IMR-90 (cell line): ENCODE results near the gene OR6P1. TPM values are rescaled to one million over a fixed set of nuclear protein-coding genes. Genes with fewer than 3 reads are reported as not detected.

Experiments used
- ATAC-seq: fragments of 200-7000 bp; cut with Tn5 transposase; 2 replicates; pipeline ENCODE4 v1.9.1; 2020; ENCODE audit warnings: low read depth, mild to moderate bottlenecking, moderate library complexity
- BruUV-seq: library from RNA; stranded (reverse); fragments of 400-500 nt; replicated peaks from 2 replicates; lab custom pipeline; 2021; lab: Mats Ljungman, UMichigan
- CTCF ChIA-PET: fragments of 300-600 bp; formaldehyde crosslinking; extraction: SDS; loops from one replicate; lab custom pipeline; 2021; ENCODE audit warnings: antibody characterized with exemption; lab: Yijun Ruan, JAX
- POLR2A ChIA-PET: fragments of 300-600 bp; sonication (Branson Sonifier 250); formaldehyde crosslinking; loops from one replicate; lab custom pipeline; 2022; ENCODE audit warnings: antibody characterized with exemption; ENCODE audit not compliant: unreplicated experiment; lab: Charles Lee
- DNase-seq: peaks from one replicate; pipeline ENCODE4 v3.0.0; 2013
- H2AFZ ChIP-seq: replicated peaks from 2 replicates; pipeline ENCODE3; 2013; ENCODE audit warnings: low read length, mild to moderate bottlenecking; ENCODE audit not compliant: poor library complexity
- H2AK5ac ChIP-seq: 2 replicates; pipeline ENCODE4 v1.6.1; 2013; ENCODE audit warnings: low read depth, low read length, inconsistent platforms
- H2AK9ac ChIP-seq: replicated peaks from 2 replicates; pipeline ENCODE3; 2013; ENCODE audit warnings: mild to moderate bottlenecking, low read depth, low read length, moderate library complexity; ENCODE audit not compliant: poor library complexity
- H2BK120ac ChIP-seq: 2 replicates; pipeline ENCODE4 v1.6.1; 2013; ENCODE audit warnings: low read depth, low read length, inconsistent platforms
- H2BK15ac ChIP-seq: 3 replicates; pipeline ENCODE4 v1.6.1; 2013; ENCODE audit warnings: low read depth, low read length, inconsistent platforms
- H2BK20ac ChIP-seq: 2 replicates; pipeline ENCODE4 v1.6.1; 2013; ENCODE audit warnings: low read depth, mild to moderate bottlenecking, inconsistent platforms, low read length, moderate library complexity
- H2BK5ac ChIP-seq: 2 replicates; pipeline ENCODE4 v1.6.1; 2013; ENCODE audit warnings: mild to moderate bottlenecking, low read depth, low read length, inconsistent platforms; ENCODE audit not compliant: poor library complexity, severe bottlenecking
- H3K14ac ChIP-seq: replicated peaks from 2 replicates; pipeline ENCODE4 v1.6.1; 2013; ENCODE audit warnings: low read depth, low read length, inconsistent platforms
- H3K18ac ChIP-seq: 2 replicates; pipeline ENCODE4 v1.6.1; 2013; ENCODE audit warnings: low read depth, low read length, control low read depth
- H3K23ac ChIP-seq: 2 replicates; pipeline ENCODE4 v1.6.1; 2013; ENCODE audit warnings: low read depth, low read length, inconsistent platforms
- H3K27ac ChIP-seq: 2 replicates; pipeline ENCODE4 v1.5.1; 2013; ENCODE audit warnings: mild to moderate bottlenecking, control low read depth, low read length; ENCODE audit not compliant: insufficient read depth
- H3K27me3 ChIP-seq: 2 replicates; pipeline ENCODE4 v1.6.1; 2013; ENCODE audit warnings: low read length; ENCODE audit not compliant: control insufficient read depth, insufficient read depth
- H3K36me3 ChIP-seq: 2 replicates; pipeline ENCODE4 v1.6.1; 2013; ENCODE audit warnings: low read length, mixed read lengths; ENCODE audit not compliant: control insufficient read depth, insufficient read depth
- H3K4ac ChIP-seq: 2 replicates; pipeline ENCODE4 v1.6.1; 2013; ENCODE audit warnings: low read depth, low read length, inconsistent platforms
- H3K4me1 ChIP-seq: 2 replicates; pipeline ENCODE4 v1.6.1; 2013; ENCODE audit warnings: low read length, mixed read lengths; ENCODE audit not compliant: control insufficient read depth, insufficient read depth
- H3K4me2 ChIP-seq: 2 replicates; pipeline ENCODE4 v1.6.1; 2013; ENCODE audit warnings: low read depth, mild to moderate bottlenecking, control low read depth, low read length, moderate library complexity
- H3K4me3 ChIP-seq: 2 replicates; pipeline ENCODE4 v1.5.1; 2013; ENCODE audit warnings: low read depth, mild to moderate bottlenecking, control low read depth, low read length, moderate library complexity; ENCODE audit not compliant: insufficient read depth
- H3K56ac ChIP-seq: 2 replicates; pipeline ENCODE4 v1.6.1; 2013; ENCODE audit warnings: low read length, inconsistent platforms; ENCODE audit not compliant: insufficient read depth; ENCODE audit errors: extremely low read depth
- H3K79me1 ChIP-seq, 2 experiments: 2 replicates each; pipeline ENCODE4 v1.6.1; 2013; ENCODE audit warnings: low read length in 2 of 2, inconsistent platforms in 1 of 2, low read depth in 1 of 2
- H3K9ac ChIP-seq: 2 replicates; pipeline ENCODE4 v1.6.1; 2013; ENCODE audit warnings: low read depth, low read length, control low read depth
- H3K9me1 ChIP-seq: 2 replicates; pipeline ENCODE4 v1.6.1; 2013; ENCODE audit warnings: low read length, inconsistent platforms; ENCODE audit not compliant: insufficient read depth
- H3K9me3 ChIP-seq: 2 replicates; pipeline ENCODE4 v1.6.1; 2013; ENCODE audit warnings: low read length; ENCODE audit not compliant: control insufficient read depth, insufficient read depth
- H4K20me1 ChIP-seq: 2 replicates; pipeline ENCODE4 v1.6.1; 2013; ENCODE audit warnings: low read length, inconsistent platforms; ENCODE audit not compliant: insufficient read depth
- H4K5ac ChIP-seq: 2 replicates; pipeline ENCODE4 v1.6.1; 2013; ENCODE audit warnings: mild to moderate bottlenecking, low read depth, low read length, control low read depth
- H4K8ac ChIP-seq, 2 experiments: 2 replicates each; pipeline ENCODE4 v1.6.1; 2013; ENCODE audit warnings: low read depth in 2 of 2, low read length in 2 of 2, control low read depth in 1 of 2, inconsistent platforms in 1 of 2
- H4K91ac ChIP-seq: 2 replicates; pipeline ENCODE4 v1.6.1; 2013; ENCODE audit warnings: low read depth, low read length, inconsistent platforms; ENCODE audit not compliant: insufficient read depth
- CTCF ChIP-seq: conservative IDR thresholded peaks from 2 replicates; pipeline ENCODE4 v1.5.1; 2012; ENCODE audit warnings: mild to moderate bottlenecking, low read depth, low read length, improper control_type of control experiment
- MXI1 ChIP-seq: IDR thresholded peaks from 2 replicates; pipeline ENCODE4 v1.6.1; 2012; ENCODE audit warnings: low read depth, mild to moderate bottlenecking, low read length, moderate library complexity, borderline replicate concordance
- SMC3 ChIP-seq: fragments of 150-350 bp; IDR thresholded peaks from 2 replicates; pipeline ENCODE4 v1.6.1; 2016; ENCODE audit warnings: low read depth, mild to moderate bottlenecking, antibody characterized with exemption, low read length, moderate library complexity
- WGBS, 2 experiments: methylation state at CpG; one replicate each; pipeline versions ENCODE4 v1.1.5 to v1.1.7; 2013; ENCODE audit warnings: missing lambda C conversion rate in 2 of 2; ENCODE audit not compliant: insufficient read length in 1 of 2; ENCODE audit errors: extremely low coverage in 2 of 2; 5-methylcytosine and 5-hydroxymethylcytosine counted together
- dilution Hi-C: fragments of 300-500 bp; cut with HindIII; formaldehyde crosslinking; loops from one replicate; pipeline ENCODE4 v1.14.3; 2018; ENCODE audit warnings: low sequenced_read_pairs; ENCODE audit not compliant: unreplicated experiment
- in situ Hi-C: fragments of 300-500 bp; cut with MboI; formaldehyde crosslinking; loops from 3 replicates; pipeline ENCODE4 v1.14.3; 2019; ENCODE audit warnings: low sequenced_read_pairs, inconsistent platforms, mixed read lengths
- intact Hi-C: fragments of 100-400 bp; cut with micrococcal nuclease; formaldehyde crosslinking; loops from 2 replicates; pipeline ENCODE4 v1.10.0; 2022
- polyA plus RNA-seq, 3 experiments: library from polyadenylated mRNA; depleted of rRNA; stranded (reverse); fragments of >200 nt; gene quantifications; 2 replicates each; pipeline ENCODE4 v1.2.3, GENCODE V29; 2012; ENCODE audit warnings: low replicate concordance in 1 of 3
- total RNA-seq: library from RNA; depleted of rRNA; stranded (reverse); fragments of >200 nt; gene quantifications from 2 replicates; pipeline ENCODE4 v1.2.3, GENCODE V29; 2012

OR6P1 gene
- total and polyA plus RNA-seq, 2 of the 4 experiments (the other 2 are of a cell fraction): not detected

- BruUV-seq: no TSS peak
- no peak overlapping the region for H2BK5ac ChIP-seq
- dilution Hi-C loops: no loop called here
Observed at GRCh38 chr1:158527190-158527815, 43.1 kb downstream of the OR6P1 start.

More at GRCh38 chr1:158527190-158527815, 43.1 kb downstream of the OR6P1 start:
- Histone ChIP-seq H3K18ac (no peak overlapping the region), H3K9me1 (no peaks in the 10 kb centered on the region), H4K8ac (no peak overlapping the region), H4K20me1 (no peaks in the 10 kb centered on the region), H3K4ac (no peak overlapping the region), H3K9me3 (no peaks in the 10 kb centered on the region), H3K4me1 (no peaks in the 10 kb centered on the region), H3K56ac (no peak overlapping the region), H2AFZ (no peak overlapping the region), H3K79me1 (no peaks in the 10 kb centered on the region), H2BK120ac (no peak overlapping the region), H4K91ac (no peak overlapping the region), H3K23ac (no peak overlapping the region), H2AK5ac (no peak overlapping the region), H4K5ac (no peak overlapping the region), H3K9ac (no peak overlapping the region), H3K4me3 (no peak overlapping the region), H2BK15ac (no peak overlapping the region), H3K4me2 (no peak overlapping the region), H2BK20ac (no peak overlapping the region), H3K36me3 (no peaks in the 10 kb centered on the region), H3K27ac (no peak overlapping the region), H2AK9ac (no peak overlapping the region), H3K27me3 (no peaks in the 10 kb centered on the region), H3K14ac (no peak overlapping the region)
- peak; percentile 41 for TF ChIP-seq CTCF
- no peak for TF ChIP-seq SMC3
- TF ChIP-seq MXI1: no peak
- ChIA-PET POLR2A (no interaction called here), CTCF (no interaction called here)
- ATAC-seq (no peak), DNase-seq (peak; percentile 27)
- intact Hi-C loops (loop anchor here (10.0 kb wide), 2 partner anchors 547 to 563 kb away; partner anchors contain the start of gene AIM2), in situ Hi-C loops (no loop called here)
- WGBS, 2 experiments: no CpG with 5 or more reads among the region's 2 CpGs
